ENCODE results near the gene PDE11A.

Gene PDE11A

GRCh38 chr2:177680866-177681712, 391.5 kb downstream of the PDE11A start:
- no peak for TF ChIP-seq EZH2phosphoT487 (IDR thresholded peaks at IDR 0.05; ENCODE audit: low read depth)
- TF ChIP-seq CTCF (IDR thresholded peaks at IDR 0.05; ENCODE audit: low read depth, low read length): no peak
- H3K9ac ChIP-seq (ENCODE audit: low read length): no peak overlapping the region
- H3K9me3 ChIP-seq (ENCODE audit: insufficient read depth, low read length): no peaks in the 10 kb centered on the region
- H3K79me2 ChIP-seq (ENCODE audit: low read length): no peaks in the 10 kb centered on the region
- no peak overlapping the region for H3K4me3 ChIP-seq (ENCODE audit: low read length)
- no peaks in the 10 kb centered on the region for H3K4me1 ChIP-seq (ENCODE audit: low read length)
- no peaks in the 10 kb centered on the region for H3K36me3 ChIP-seq (replicated peaks; ENCODE audit: low read depth, low read length)
- no peaks in the 10 kb centered on the region for H3K27me3 ChIP-seq (ENCODE audit: low read depth, low read length)
- H2AFZ ChIP-seq (ENCODE audit: low read depth, low read length): no peak overlapping the region
- H3K4me2 ChIP-seq (ENCODE audit: low read length): no peak overlapping the region
- no peak overlapping the region for H3K27ac ChIP-seq (ENCODE audit: low read length)
- H4K20me1 ChIP-seq (ENCODE audit: insufficient read depth, low read length): no peaks in the 10 kb centered on the region

- no peak overlapping the region for H2AFZ ChIP-seq (ENCODE audit: low read depth, low read length)
- no peaks in the 10 kb centered on the region for H3K4me1 ChIP-seq (ENCODE audit: low read length)
- H3K27me3 ChIP-seq (ENCODE audit: low read depth, low read length): no peaks in the 10 kb centered on the region
- no peak overlapping the region for H3K4me2 ChIP-seq (ENCODE audit: low read length)
- no peak overlapping the region for H3K4me3 ChIP-seq (ENCODE audit: low read length)
- no peak overlapping the region for H3K27ac ChIP-seq (ENCODE audit: low read length)
- H3K9me3 ChIP-seq (ENCODE audit: insufficient read depth, low read length): no peaks in the 10 kb centered on the region
- no peak overlapping the region for H3K9ac ChIP-seq (ENCODE audit: low read length)
- H4K20me1 ChIP-seq (ENCODE audit: insufficient read depth, low read length): no peaks in the 10 kb centered on the region
- no peaks in the 10 kb centered on the region for H3K79me2 ChIP-seq (ENCODE audit: low read length)
- TF ChIP-seq EZH2phosphoT487 (IDR thresholded peaks at IDR 0.05; ENCODE audit: low read depth) (no peak), CTCF (IDR thresholded peaks at IDR 0.05; ENCODE audit: low read depth, low read length) (no peak)
- H3K36me3 ChIP-seq (replicated peaks; ENCODE audit: low read depth, low read length): no peaks in the 10 kb centered on the region
These were observed 392.7 kb downstream of the PDE11A start for GRCh38 chr2:177679611-177680605.

- no peak overlapping the region for H3K4me3 ChIP-seq (ENCODE audit: low read length)
- no peaks in the 10 kb centered on the region for H3K36me3 ChIP-seq (replicated peaks; ENCODE audit: low read depth, low read length)
- H2AFZ ChIP-seq (ENCODE audit: low read depth, low read length): no peak overlapping the region
- no peaks in the 10 kb centered on the region for H3K27me3 ChIP-seq (ENCODE audit: low read depth, low read length)
- H3K4me2 ChIP-seq (ENCODE audit: low read length): no peak overlapping the region
- H3K27ac ChIP-seq (ENCODE audit: low read length): no peak overlapping the region
- no peaks in the 10 kb centered on the region for H3K9me3 ChIP-seq (ENCODE audit: insufficient read depth, low read length)
- H4K20me1 ChIP-seq (ENCODE audit: insufficient read depth, low read length): no peaks in the 10 kb centered on the region
- no peaks in the 10 kb centered on the region for H3K79me2 ChIP-seq (ENCODE audit: low read length)
- no peak for TF ChIP-seq CTCF (IDR thresholded peaks at IDR 0.05; ENCODE audit: low read depth, low read length)
- no peak for TF ChIP-seq EZH2phosphoT487 (IDR thresholded peaks at IDR 0.05; ENCODE audit: low read depth)
- no peaks in the 10 kb centered on the region for H3K4me1 ChIP-seq (ENCODE audit: low read length)
- no peak overlapping the region for H3K9ac ChIP-seq (ENCODE audit: low read length)
These were observed 393.6 kb downstream of the PDE11A start for GRCh38 chr2:177678939-177679338.

GRCh38 chr2:177676636-177677035, 395.9 kb downstream of the PDE11A start:
- no peak overlapping the region for H3K27ac ChIP-seq (ENCODE audit: low read length)
- H3K27me3 ChIP-seq (ENCODE audit: low read depth, low read length): no peaks in the 10 kb centered on the region
- no peak overlapping the region for H3K4me3 ChIP-seq (ENCODE audit: low read length)
- H3K4me1 ChIP-seq (ENCODE audit: low read length): peaks cover 8% of the 10 kb centered on the region
- H4K20me1 ChIP-seq (ENCODE audit: insufficient read depth, low read length): no peaks in the 10 kb centered on the region
- H3K4me2 ChIP-seq (ENCODE audit: low read length): no peak overlapping the region
- no peaks in the 10 kb centered on the region for H3K79me2 ChIP-seq (ENCODE audit: low read length)
- H3K9ac ChIP-seq (ENCODE audit: low read length): no peak overlapping the region
- no peak overlapping the region for H2AFZ ChIP-seq (ENCODE audit: low read depth, low read length)
- H3K9me3 ChIP-seq (ENCODE audit: insufficient read depth, low read length): no peaks in the 10 kb centered on the region
- TF ChIP-seq CTCF (IDR thresholded peaks at IDR 0.05; ENCODE audit: low read depth, low read length) (no peak), EZH2phosphoT487 (IDR thresholded peaks at IDR 0.05; ENCODE audit: low read depth) (no peak)
- H3K36me3 ChIP-seq (replicated peaks; ENCODE audit: low read depth, low read length): no peaks in the 10 kb centered on the region
